H1 (cell line): ENCODE data around the gene WNT2. TPM values are rescaled to one million over a fixed set of nuclear protein-coding genes. Genes with fewer than 3 reads are reported as not detected.

ENCODE experiments used
- CTCF ChIA-PET: fragments of 300-600 bp; sonication (Branson Sonifier 250); formaldehyde crosslinking; loops from one replicate; lab custom pipeline; 2021; ENCODE audit not compliant: partially characterized antibody; lab: Charles Lee
- POLR2A ChIA-PET: fragments of 300-600 bp; sonication (Branson Sonifier 250); formaldehyde crosslinking; loops from one replicate; lab custom pipeline; 2021; ENCODE audit warnings: inconsistent platforms; ENCODE audit not compliant: partially characterized antibody; lab: Charles Lee
- DNase-seq, 2 experiments: peaks; one replicate each; pipeline versions ENCODE4 v3.0.0 to v3.0.0-alpha.2; 2010 to 2022; ENCODE audit warnings: low spot score in 2 of 2, low read depth in 1 of 2, mixed read lengths in 1 of 2
- FAIRE-seq: peaks from 2 replicates; lab custom pipeline; 2011; peaks lifted over from hg19 to GRCh38; lab: Jason Lieb, UNC
- H2AFZ ChIP-seq: 2 replicates; pipeline ENCODE4 v1.8.1; 2012; ENCODE audit warnings: low read length, inconsistent platforms
- H2AK5ac ChIP-seq: 2 replicates; pipeline ENCODE4 v1.6.1; 2013; ENCODE audit warnings: low read depth, low read length
- H2BK120ac ChIP-seq: replicated peaks from 2 replicates; pipeline ENCODE3; 2013; ENCODE audit warnings: low read depth, low read length, inconsistent platforms
- H2BK12ac ChIP-seq: 2 replicates; pipeline ENCODE4 v1.6.1; 2013; ENCODE audit warnings: low read depth, low read length
- H2BK15ac ChIP-seq: 2 replicates; pipeline ENCODE4 v1.6.1; 2013; ENCODE audit warnings: low read length
- H2BK20ac ChIP-seq: 2 replicates; pipeline ENCODE4 v1.6.1; 2013; ENCODE audit warnings: low read length
- H2BK5ac ChIP-seq: 2 replicates; pipeline ENCODE4 v1.6.1; 2013; ENCODE audit warnings: low read depth, low read length
- H3K14ac ChIP-seq: 2 replicates; pipeline ENCODE4 v1.6.1; 2013; ENCODE audit warnings: inconsistent platforms; ENCODE audit not compliant: insufficient read length
- H3K18ac ChIP-seq: 2 replicates; pipeline ENCODE4 v1.6.1; 2013; ENCODE audit warnings: low read length; ENCODE audit errors: extremely low read depth
- H3K23ac ChIP-seq: 2 replicates; pipeline ENCODE4 v1.6.1; 2013; ENCODE audit warnings: inconsistent platforms; ENCODE audit not compliant: insufficient read length
- H3K23me2 ChIP-seq: 2 replicates; pipeline ENCODE4 v1.6.1; 2013; ENCODE audit warnings: low read depth, low read length
- H3K27ac ChIP-seq: 2 replicates; pipeline ENCODE4 v1.6.1; 2011; ENCODE audit warnings: low read depth, low read length, inconsistent platforms
- H3K27me3 ChIP-seq, 4 experiments: replicated peaks in 1 of 4; 1 replicate in 1 of 4; 2 replicates in 3 of 4; pipeline versions ENCODE4 v1.6.1 to v1.8.1; 2011 to 2013; ENCODE audit warnings: low read length in 3 of 4, mild to moderate bottlenecking in 3 of 4, inconsistent platforms in 2 of 4, mixed read lengths in 2 of 4, moderate library complexity in 1 of 4; ENCODE audit not compliant: control insufficient read depth in 3 of 4, insufficient read depth in 3 of 4; ENCODE audit errors: extremely low read depth in 1 of 4
- H3K36me3 ChIP-seq, 4 experiments: 2 replicates each; pipeline versions ENCODE4 v1.6.1 to v1.8.1; 2011 to 2013; ENCODE audit warnings: mild to moderate bottlenecking in 4 of 4, low read length in 3 of 4, moderate library complexity in 2 of 4, control low read depth in 1 of 4, inconsistent platforms in 1 of 4; ENCODE audit not compliant: insufficient read depth in 4 of 4, control insufficient read depth in 2 of 4
- H3K4ac ChIP-seq: replicated peaks from 2 replicates; pipeline ENCODE3; 2013; ENCODE audit warnings: low read length, low read depth, mixed read lengths, inconsistent platforms; ENCODE audit not compliant: insufficient read length
- H3K4me1 ChIP-seq, 4 experiments: replicated peaks in 1 of 4; 1 replicate in 1 of 4; 2 replicates in 3 of 4; pipeline versions ENCODE4 v1.6.1 to v1.8.1; 2011 to 2013; ENCODE audit warnings: low read length in 3 of 4, inconsistent platforms in 2 of 4, mixed read lengths in 1 of 4; ENCODE audit not compliant: insufficient read depth in 4 of 4, control insufficient read depth in 3 of 4
- H3K4me2 ChIP-seq, 2 experiments: 2 replicates each; pipeline versions ENCODE4 v1.6.1 to v1.8.1; 2011 to 2013; ENCODE audit warnings: low read depth in 2 of 2, low read length in 2 of 2, control low read depth in 1 of 2, inconsistent platforms in 1 of 2, mild to moderate bottlenecking in 1 of 2; ENCODE audit not compliant: insufficient read depth in 1 of 2
- H3K4me3 ChIP-seq, 4 experiments: fragments of 200-600, 300-600 bp in 1 of 4; sonication (generic), shearing (Covaris generic), sonication (Bioruptor Twin) in 1 of 4; 2 replicates each; pipeline versions ENCODE4 v1.5.1 to v1.8.1; 2011 to 2016; ENCODE audit warnings: low read length in 4 of 4, low read depth in 3 of 4, control low read depth in 2 of 4, inconsistent platforms in 2 of 4, mild to moderate bottlenecking in 2 of 4, mixed read lengths in 1 of 4, moderate library complexity in 1 of 4; ENCODE audit not compliant: insufficient read depth in 2 of 4; ENCODE audit errors: extremely low read depth in 1 of 4
- H3K56ac ChIP-seq: replicated peaks from 2 replicates; pipeline ENCODE3; 2013; ENCODE audit warnings: low read depth, mild to moderate bottlenecking, mixed read lengths, low read length, inconsistent platforms; ENCODE audit not compliant: insufficient read length
- H3K79me1 ChIP-seq: 2 replicates; pipeline ENCODE4 v1.6.1; 2013; ENCODE audit warnings: low read depth, low read length, control low read depth
- H3K79me2 ChIP-seq, 2 experiments: 2 replicates each; pipeline versions ENCODE4 v1.6.1 to v1.8.1; 2012 to 2013; ENCODE audit warnings: low read length in 2 of 2, mild to moderate bottlenecking in 2 of 2, inconsistent platforms in 1 of 2; ENCODE audit not compliant: insufficient read depth in 2 of 2, control insufficient read depth in 1 of 2
- H3K9ac ChIP-seq, 4 experiments: replicated peaks in 1 of 4; 1 replicate in 1 of 4; 2 replicates in 3 of 4; pipeline versions ENCODE4 v1.6.1 to v1.8.1; 2011 to 2013; ENCODE audit warnings: low read depth in 3 of 4, low read length in 3 of 4, control low read depth in 2 of 4, mild to moderate bottlenecking in 2 of 4, moderate library complexity in 2 of 4, inconsistent platforms in 1 of 4; ENCODE audit errors: extremely low read depth in 1 of 4
- H3K9me3 ChIP-seq, 2 experiments: 2 replicates each; pipeline versions ENCODE4 v1.6.1 to v1.8.1; 2012 to 2013; ENCODE audit warnings: mild to moderate bottlenecking in 2 of 2, moderate library complexity in 2 of 2, control low read depth in 1 of 2, inconsistent platforms in 1 of 2, low read depth in 1 of 2, low read length in 1 of 2, mixed read lengths in 1 of 2; ENCODE audit not compliant: insufficient read depth in 2 of 2
- H4K20me1 ChIP-seq, 2 experiments: replicated peaks in 1 of 2; 2 replicates each; pipeline versions ENCODE3 to v1.8.1; 2011 to 2013; ENCODE audit warnings: inconsistent platforms in 2 of 2, low read length in 2 of 2, mild to moderate bottlenecking in 1 of 2; ENCODE audit not compliant: insufficient read depth in 2 of 2, control insufficient read depth in 1 of 2
- H4K5ac ChIP-seq: 2 replicates; pipeline ENCODE4 v1.6.1; 2013; ENCODE audit warnings: low read length, low read depth, mixed read lengths, inconsistent platforms; ENCODE audit not compliant: insufficient read length
- H4K8ac ChIP-seq: 2 replicates; pipeline ENCODE4 v1.8.0; 2013; ENCODE audit warnings: mild to moderate bottlenecking, moderate library complexity, low read length, inconsistent platforms; ENCODE audit not compliant: insufficient read depth; ENCODE audit errors: extremely low read depth
- H4K91ac ChIP-seq: replicated peaks from 2 replicates; pipeline ENCODE3; 2013; ENCODE audit warnings: low read length, mixed read lengths, inconsistent platforms; ENCODE audit not compliant: insufficient read length
- ATF2 ChIP-seq: IDR thresholded peaks from 2 replicates; pipeline ENCODE4 v1.6.1; 2012; ENCODE audit warnings: low read length, inconsistent platforms
- ATF3 ChIP-seq: IDR thresholded peaks from 2 replicates; pipeline ENCODE4 v1.6.1; 2011; ENCODE audit warnings: low read depth, mild to moderate bottlenecking, low read length; ENCODE audit not compliant: insufficient read depth
- CBX5 ChIP-seq: fragments of 300-800, 300-1000 bp; sonication (generic); IDR thresholded peaks from 2 replicates; pipeline ENCODE4 v1.7.1; 2016; ENCODE audit warnings: antibody characterized with exemption, low read length, low read depth
- KDM1A ChIP-seq: fragments of 200-600, 300-600 bp; sonication (generic); IDR thresholded peaks from 2 replicates; pipeline ENCODE4 v1.7.1; 2016; ENCODE audit warnings: mild to moderate bottlenecking, low read length, borderline replicate concordance
- NRF1 ChIP-seq: IDR thresholded peaks from 2 replicates; pipeline ENCODE4 v1.6.1; 2011; ENCODE audit warnings: mild to moderate bottlenecking, low read depth, low read length, improper control_type of control experiment
- RBBP5 ChIP-seq: IDR thresholded peaks from 2 replicates; pipeline ENCODE4 v1.7.1; 2012; ENCODE audit warnings: low read depth, mild to moderate bottlenecking, inconsistent platforms, low read length, moderate library complexity, borderline replicate concordance
- SAP30 ChIP-seq: fragments of 300-600 bp; sonication (generic); IDR thresholded peaks from 2 replicates; pipeline ENCODE4 v1.7.1; 2012; ENCODE audit warnings: low read length, moderate library complexity, mild to moderate bottlenecking, inconsistent platforms; ENCODE audit not compliant: insufficient read depth, insufficient replicate concordance
- SIN3A ChIP-seq, 2 experiments: IDR thresholded peaks in 1 of 2; conservative IDR thresholded peaks in 1 of 2; 2 replicates each; pipeline ENCODE4 v1.6.1; 2011 to 2012; ENCODE audit warnings: low read length in 2 of 2, improper control_type of control experiment in 1 of 2, low read depth in 1 of 2, mild to moderate bottlenecking in 1 of 2
- SIX5 ChIP-seq: IDR thresholded peaks from 2 replicates; pipeline ENCODE4 v1.6.1; 2011; ENCODE audit warnings: mild to moderate bottlenecking, low read depth, low read length
- WGBS, 2 experiments: shearing (Covaris generic) in 1 of 2; methylation state at CpG; one replicate each; pipeline versions ENCODE4 v1.1.6 to v1.1.7; 2013 to 2015; ENCODE audit warnings: low lambda C conversion rate in 2 of 2, mixed read lengths in 2 of 2, inconsistent platforms in 1 of 2, low coverage in 1 of 2, missing lambda C conversion rate in 1 of 2; ENCODE audit not compliant: insufficient replicate concordance in 2 of 2, insufficient coverage in 1 of 2, insufficient read length in 1 of 2; ENCODE audit errors: extremely low coverage in 1 of 2, missing lambda C conversion rate in 1 of 2; 5-methylcytosine and 5-hydroxymethylcytosine counted together
- polyA plus RNA-seq, 7 experiments: library from polyadenylated mRNA; depleted of rRNA in 3 of 7; stranded (reverse) in 5 of 7; unstranded in 2 of 7; fragments of >200 nt in 5 of 7; fragments of 200-250 nt in 2 of 7; gene quantifications; 1 replicate in 5 of 7; 2 replicates in 1 of 7; 4 replicates in 1 of 7; pipeline versions ENCODE4 v1.2.1 to v1.2.3, GENCODE V29; 2011 to 2013; ENCODE audit warnings: missing spikeins in 2 of 7, mixed read lengths in 2 of 7
- total RNA-seq: library from RNA; stranded (reverse); fragmentation: NEBNext Ultra II Directional; extraction: Animal tissue kit (Norgen Biotek cat#: 25700); gene quantifications from 2 replicates; pipeline ENCODE4 v1.2.1, GENCODE V29; 2021

WNT2 gene
- total and polyA plus RNA-seq, 2 of the 8 experiments (the other 6 are each of a cell fraction or from before 2014, with no cell fraction given): not detected

- ChIA-PET CTCF (interaction anchor here (0.6 to 1.0 kb wide), 3 partner anchors 12 to 58 kb away, joined by 3 to 4 read pairs (median 4); no protein-coding TSS in a partner anchor), POLR2A (no interaction called here)
- Histone ChIP-seq H3K4me1 (no peaks in the 10 kb centered on the region), H2AK5ac (no peak overlapping the region), H4K91ac (no peak overlapping the region), H3K36me3 (no peaks in the 10 kb centered on the region), H3K79me1 (no peaks in the 10 kb centered on the region), H4K8ac (no peak overlapping the region), H3K56ac (no peak overlapping the region), H3K4me2 (no peak overlapping the region), H2AFZ (no peak overlapping the region), H3K27me3 (no peaks in the 10 kb centered on the region), H2BK5ac (no peak overlapping the region), H3K9me3 (no peaks in the 10 kb centered on the region), H3K9ac (no peak overlapping the region), H2BK15ac (no peak overlapping the region), H4K20me1 (no peaks in the 10 kb centered on the region), H2BK20ac (no peak overlapping the region), H3K23ac (no peak overlapping the region), H3K79me2 (no peaks in the 10 kb centered on the region), H3K18ac (no peak overlapping the region), H3K4ac (no peak overlapping the region), H3K14ac (no peak overlapping the region), H3K23me2 (no peaks in the 10 kb centered on the region), H3K4me3 (no peak overlapping the region), H3K27ac (no peak overlapping the region), H2BK12ac (no peak overlapping the region), H2BK120ac (no peak overlapping the region), H4K5ac (no peak overlapping the region)
- 88% methylated on average over 7 of the region's 7 CpGs; no CpG with 5 or more reads in 1 of the 2 experiments for WGBS, 2 experiments
- DNase-seq: no peak
- FAIRE-seq: no peak
- no peak for TF ChIP-seq SAP30
- TF ChIP-seq ATF2: no peak
- no peak for TF ChIP-seq RBBP5
- no peak for TF ChIP-seq NRF1
- no peak for TF ChIP-seq SIX5
- TF ChIP-seq ATF3: no peak
- no peak for TF ChIP-seq SIN3A (conservative IDR thresholded peaks at IDR 0.05 in 1 of 2, IDR thresholded peaks at IDR 0.05 in 1 of 2; ENCODE audit: low read depth in 1 of 2, low read length in 2 of 2)
- TF ChIP-seq KDM1A: no peak
- TF ChIP-seq CBX5: no peak
Observed at GRCh38 chr7:117238937-117239336, 83.9 kb downstream of the WNT2 start.
